Measurements from ENCODE around the gene F2RL3.

Gene F2RL3

GRCh38 chr19:16896146-16897028 is 7.6 kb downstream of the F2RL3 start:
- DNase-seq: peak in 1 of 2 experiments; percentile 28

GRCh38 chr19:16897029-16897855 is 8.4 kb downstream of the F2RL3 start:
- peak; percentile 79 to 80 for DNase-seq

GRCh38 chr19:16897856-16898161 is 9.0 kb downstream of the F2RL3 start:
- DNase-seq: no peak

- DNase-seq: no peak
Measured at GRCh38 chr19:16898361-16899015, 9.7 kb downstream of the F2RL3 start.

GRCh38 chr19:16899566-16900075 is 10.8 kb downstream of the F2RL3 start:
- DNase-seq: peak; percentile 45 to 53

- no peak for DNase-seq
Measured at GRCh38 chr19:16901491-16902175, 12.8 kb downstream of the F2RL3 start.

GRCh38 chr19:16902545-16902944 is 13.7 kb downstream of the F2RL3 start:
- DNase-seq: no peak

- DNase-seq: no peak
Measured at GRCh38 chr19:16903347-16903746, 14.5 kb downstream of the F2RL3 start.

GRCh38 chr19:16904599-16904998 is 15.8 kb downstream of the F2RL3 start:
- no peak for DNase-seq

GRCh38 chr19:16908759-16909158 is 20.0 kb downstream of the F2RL3 start:
- no peak for DNase-seq

GRCh38 chr19:16911046-16911445 is 22.2 kb downstream of the F2RL3 start:
- no peak for DNase-seq

GRCh38 chr19:16912780-16913179 is 24.0 kb downstream of the F2RL3 start:
- DNase-seq: no peak

GRCh38 chr19:16914421-16914820 is 25.6 kb downstream of the F2RL3 start:
- DNase-seq: no peak

GRCh38 chr19:16915135-16915534 is 26.3 kb downstream of the F2RL3 start:
- no peak for DNase-seq

GRCh38 chr19:16915734-16916133 is 26.9 kb downstream of the F2RL3 start:
- DNase-seq: no peak

GRCh38 chr19:16917401-16917800 is 28.6 kb downstream of the F2RL3 start:
- no peak for DNase-seq

- no peak for DNase-seq
Measured at GRCh38 chr19:16919496-16919895, 30.7 kb downstream of the F2RL3 start.

- DNase-seq: no peak
Measured at GRCh38 chr19:16920816-16921529, 32.2 kb downstream of the F2RL3 start.

GRCh38 chr19:16921766-16922591 is 33.2 kb downstream of the F2RL3 start:
- no peak for DNase-seq

GRCh38 chr19:16922592-16922934 is 33.8 kb downstream of the F2RL3 start:
- no peak for DNase-seq

- DNase-seq: no peak
Measured at GRCh38 chr19:16922949-16923348, 34.1 kb downstream of the F2RL3 start.

All from activated T-cell treated with anti-CD3 and anti-CD28 coated beads, Interleukin-2, amount 50 U/mL, for 48 hours (primary cell).